Motor neuron (in vitro differentiated cells): Measurements from ENCODE around the gene TNFRSF13B. TPM values are rescaled to one million over a fixed set of nuclear protein-coding genes. Genes with fewer than 3 reads are reported as not detected.

Experiments used
- ATAC-seq, 8 experiments: fragments of 200-7000 bp; cut with Tn5 transposase; replicated peaks in 6 of 8; 2 replicates each; pipeline ENCODE4 v1.8.0; 2021; ENCODE audit warnings: mild to moderate bottlenecking in 8 of 8, moderate library complexity in 8 of 8
- H3K27ac ChIP-seq, 2 donors: fragments of 250-450 bp; sonication (Bioruptor Pico); 2 replicates each; pipeline ENCODE4 v1.9.0; 2021; ENCODE audit warnings: antibody characterized with exemption in 2 of 2, mild to moderate bottlenecking in 2 of 2, moderate library complexity in 1 of 2
- H3K4me1 ChIP-seq, 2 donors: fragments of 250-450 bp; sonication (Bioruptor Pico); replicated peaks in 1 of 2; 2 replicates each; pipeline ENCODE4 v1.6.1; 2021; ENCODE audit warnings: antibody characterized with exemption in 2 of 2, mild to moderate bottlenecking in 2 of 2, moderate library complexity in 1 of 2
- H3K4me3 ChIP-seq, 5 donors: fragments of 250-450 bp; sonication (Bioruptor Pico); 2 replicates each; pipeline ENCODE4 v1.9.0; 2021; ENCODE audit warnings: antibody characterized with exemption in 5 of 5, mild to moderate bottlenecking in 5 of 5, moderate library complexity in 4 of 5
- WGBS, 10 experiments: fragments of 450-650 bp; shearing (Covaris generic); methylation state at CpG; one replicate each; pipeline ENCODE4 v1.0.0; 2022; 5-methylcytosine and 5-hydroxymethylcytosine counted together
- in situ Hi-C, 9 experiments: fragments of 400-800 bp; cut with MboI; loops; one replicate each; pipeline ENCODE4 v1.15.0; 2021; ENCODE audit warnings: low sequenced_read_pairs in 9 of 9, low pct_unique_long_range_greater_than_20kb in 2 of 9; ENCODE audit not compliant: unreplicated experiment in 9 of 9
- total RNA-seq, 8 experiments: library from RNA; unstranded; fragments of 300-600 nt; gene quantifications; 2 replicates each; pipeline versions ENCODE4 v1.2.3 to v1.2.4, GENCODE V29; 2022

The TNFRSF13B gene
- total RNA-seq, 8 experiments from 2014 or later: 0.09 to 1.00 (median 0.41) TPM; not detected in 4

GRCh38 chr17:16918443-16918842, 53.5 kb downstream of the TNFRSF13B start:
- Histone ChIP-seq H3K4me3 (no peak overlapping the region), H3K4me1 (no peaks in the 10 kb centered on the region), H3K27ac (no peak overlapping the region)
- 14 to 83% (median 47%) methylated on average over 1 to 5 of the region's 6 CpGs; no CpG with 5 or more reads in 4 of the 10 experiments for WGBS, 10 experiments
- in situ Hi-C loops: no loop called here
- ATAC-seq: no peak

- no peak for ATAC-seq
- 60 to 95% (median 79%) methylated on average over 1 to 3 of the region's 7 CpGs; no CpG with 5 or more reads in 4 of the 10 experiments for WGBS, 10 experiments
Observed at GRCh38 chr17:16917671-16918394, 54.1 kb downstream of the TNFRSF13B start.

GRCh38 chr17:16916557-16916920, 55.4 kb downstream of the TNFRSF13B start:
- Histone ChIP-seq H3K4me1 (no peaks in the 10 kb centered on the region), H3K4me3 (no peak overlapping the region), H3K27ac (no peak overlapping the region)
- in situ Hi-C loops: no loop called here
- 20 to 100% (median 84%) methylated on average over 1 to 3 of the region's 5 CpGs; no CpG with 5 or more reads in 2 of the 10 experiments for WGBS, 10 experiments
- ATAC-seq: no peak

More at GRCh38 chr17:16917671-16918394, 54.1 kb downstream of the TNFRSF13B start:
- in situ Hi-C loops: no loop called here
- H3K4me1 ChIP-seq: no peaks in the 10 kb centered on the region
- no peak overlapping the region for H3K27ac ChIP-seq
- H3K4me3 ChIP-seq: no peak overlapping the region

GRCh38 chr17:16915752-16916556, 56.0 kb downstream of the TNFRSF13B start:
- 51 to 89% (median 80%) methylated on average over 2 to 8 of the region's 11 CpGs; no CpG with 5 or more reads in 3 of the 10 experiments for WGBS, 10 experiments
- peak in 2 of 8 experiments; percentile 52 to 75 for ATAC-seq
- in situ Hi-C loops: no loop called here
- Histone ChIP-seq H3K4me3 (no peak overlapping the region), H3K27ac (no peak overlapping the region), H3K4me1 (no peaks in the 10 kb centered on the region)

GRCh38 chr17:16913463-16913862, 58.5 kb downstream of the TNFRSF13B start:
- in situ Hi-C loops: no loop called here
- WGBS, 10 experiments: 51 to 100% (median 60%) methylated on average over 1 to 2 of the region's 2 CpGs; no CpG with 5 or more reads in 5 of the 10 experiments
- Histone ChIP-seq H3K4me1 (no peaks in the 10 kb centered on the region), H3K27ac (no peak overlapping the region), H3K4me3 (no peak overlapping the region)
- ATAC-seq: peak in 2 of 8 experiments; percentile 50

- Histone ChIP-seq H3K27ac (no peak overlapping the region), H3K4me3 (no peak overlapping the region), H3K4me1 (no peaks in the 10 kb centered on the region)
- ATAC-seq: no peak
- in situ Hi-C loops: no loop called here
- WGBS, 10 experiments: 80 to 100% (median 86%) methylated on average over 1 to 11 of the region's 17 CpGs
Observed at GRCh38 chr17:16912021-16912962, 59.6 kb downstream of the TNFRSF13B start.

- Histone ChIP-seq H3K4me3 (no peak overlapping the region), H3K27ac (no peak overlapping the region), H3K4me1 (no peaks in the 10 kb centered on the region)
- WGBS, 10 experiments: 75 to 100% (median 90%) methylated on average over 1 to 8 of the region's 17 CpGs; no CpG with 5 or more reads in 3 of the 10 experiments
- peak in 1 of 8 experiments; percentile 27 for ATAC-seq
- in situ Hi-C loops: no loop called here
Observed at GRCh38 chr17:16911141-16911937, 60.6 kb downstream of the TNFRSF13B start.

GRCh38 chr17:16910341-16910740, 61.6 kb downstream of the TNFRSF13B start:
- in situ Hi-C loops: no loop called here
- 40 to 100% (median 79%) methylated on average over 1 to 8 of the region's 8 CpGs; no CpG with 5 or more reads in 2 of the 10 experiments for WGBS, 10 experiments
- no peak overlapping the region for H3K27ac ChIP-seq
- no peaks in the 10 kb centered on the region for H3K4me1 ChIP-seq
- ATAC-seq: no peak
- H3K4me3 ChIP-seq: no peak overlapping the region

GRCh38 chr17:16909472-16910246, 62.3 kb downstream of the TNFRSF13B start:
- ATAC-seq: no peak
- no peaks in the 10 kb centered on the region for H3K4me1 ChIP-seq
- WGBS, 10 experiments: 35 to 83% (median 62%) methylated on average over 2 to 8 of the region's 13 CpGs; no CpG with 5 or more reads in 1 of the 10 experiments
- H3K27ac ChIP-seq: no peak overlapping the region
- H3K4me3 ChIP-seq: no peak overlapping the region
- in situ Hi-C loops: no loop called here

GRCh38 chr17:16908273-16908672, 63.6 kb downstream of the TNFRSF13B start:
- no peak overlapping the region for H3K4me3 ChIP-seq
- 61 to 100% (median 70%) methylated on average over 1 to 2 of the region's 3 CpGs; no CpG with 5 or more reads in 5 of the 10 experiments for WGBS, 10 experiments
- ATAC-seq: no peak
- H3K4me1 ChIP-seq: no peaks in the 10 kb centered on the region
- no peak overlapping the region for H3K27ac ChIP-seq
- in situ Hi-C loops: no loop called here

- no peak for ATAC-seq
Observed at GRCh38 chr17:16906680-16907079, 65.2 kb downstream of the TNFRSF13B start.

More at GRCh38 chr17:16906680-16907079, 65.2 kb downstream of the TNFRSF13B start:
- no peak overlapping the region for H3K27ac ChIP-seq
- H3K4me3 ChIP-seq: no peak overlapping the region
- WGBS, 10 experiments: 76 to 100% (median 89%) methylated on average over 1 to 4 of the region's 4 CpGs; no CpG with 5 or more reads in 2 of the 10 experiments
- H3K4me1 ChIP-seq: no peaks in the 10 kb centered on the region
- in situ Hi-C loops: no loop called here
